Measurements from ENCODE around the gene STK25.

- TF ChIP-seq EP300 (conservative IDR thresholded peaks at IDR 0.05; ENCODE audit: poor library complexity, severe bottlenecking) (no peak), CTCF (IDR thresholded peaks at IDR 0.05; ENCODE audit: poor library complexity, severe bottlenecking) (no peak), EZH2 (IDR thresholded peaks at IDR 0.05; ENCODE audit: borderline replicate concordance, insufficient read depth, low read length, poor library complexity, severe bottlenecking) (no peak), POLR2AphosphoS5 (IDR thresholded peaks at IDR 0.05) (no peak)
Measured at GRCh38 chr2:241493092-241493491, 15.3 kb downstream of the STK25 start.
